Fibroblast of upper back skin (primary cell): ENCODE measurements around the gene AKAP13.
A peak's percentile ranks its signal among the peaks of the same experiment; 100 is the strongest.
"Not testable (repeated sequence)": the region's sequence is repeated elsewhere in the genome, so short reads cannot be mapped to it uniquely, and the experiment has no call there.

Experiments
- DNase-seq: peaks from one replicate; pipeline ENCODE4 v3.0.0-alpha.2; 2013

AKAP13 gene

DNA sequence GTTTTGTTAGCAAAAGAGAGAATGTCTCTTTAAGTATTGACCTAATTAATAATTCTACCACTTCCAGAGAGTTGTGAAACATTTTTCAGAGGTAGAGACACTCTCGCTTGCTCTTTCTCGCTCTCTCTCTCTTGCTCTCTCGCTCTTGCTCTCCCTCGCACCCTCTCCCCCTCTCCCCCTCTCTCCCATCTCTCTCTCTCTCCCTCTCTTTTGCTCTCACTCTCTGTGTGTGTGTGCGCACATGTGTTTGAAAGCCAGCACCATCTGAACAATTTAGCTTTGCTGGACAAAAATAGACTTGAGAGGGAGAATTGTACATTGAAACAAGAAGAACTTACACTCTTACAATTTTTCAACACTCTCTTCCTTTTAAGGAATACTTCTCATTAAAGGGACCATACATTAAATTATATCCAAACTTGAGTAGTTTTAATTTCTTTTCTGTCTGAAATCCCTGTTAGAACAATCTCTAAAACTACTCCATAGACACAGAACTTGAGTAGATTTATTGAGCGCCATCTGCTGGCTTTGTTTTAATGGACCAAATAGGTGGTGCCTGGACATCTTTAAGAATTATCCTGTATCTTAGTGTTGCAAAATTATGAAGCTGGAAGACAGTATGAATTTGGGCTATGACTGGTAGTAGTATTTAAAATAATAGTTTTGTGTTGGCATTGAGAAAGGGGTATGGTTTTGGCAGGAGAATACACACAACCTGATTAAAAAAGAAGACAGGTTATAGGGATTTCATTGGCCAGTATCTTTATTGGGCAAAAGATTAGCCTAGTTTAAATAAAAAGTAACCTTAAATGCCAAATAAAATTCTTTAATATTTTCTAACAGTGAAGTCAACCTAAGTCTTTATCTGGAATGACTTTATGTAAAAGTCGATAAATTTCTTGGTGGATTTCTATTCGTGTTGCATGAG, 124.6 kb downstream of the AKAP13 start:
- DNase-seq, result peak; percentile 68

- no peak for DNase-seq
Measured at GRCh38 chr15:85507114-85507513, 126.7 kb downstream of the AKAP13 start.

DNA sequence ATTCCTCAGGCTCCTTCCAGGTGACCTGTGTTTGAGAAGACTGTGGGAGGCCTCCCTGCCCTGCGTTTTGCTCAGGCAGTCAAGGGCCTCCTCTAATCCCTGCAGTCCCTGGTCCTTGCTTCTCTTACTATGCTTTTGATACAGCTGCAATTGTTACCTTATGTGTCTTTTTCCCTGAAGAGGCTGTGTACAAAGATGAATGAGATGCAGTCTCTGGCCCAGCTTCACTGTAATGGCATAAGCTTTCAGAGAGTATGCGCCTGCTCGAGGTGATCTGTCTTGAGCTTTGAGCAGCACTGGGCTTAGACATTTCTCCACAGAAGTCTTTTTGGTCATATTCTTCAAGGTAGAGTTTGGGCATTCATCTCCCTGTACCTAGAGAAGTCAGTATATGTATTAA, 129.6 kb downstream of the AKAP13 start:
- no peak for DNase-seq

- DNase-seq, result no peak
Measured at GRCh38 chr15:85514413-85514812, 134.0 kb downstream of the AKAP13 start.

- no peak for DNase-seq
Measured at GRCh38 chr15:85515212-85515611, 134.8 kb downstream of the AKAP13 start.

DNA sequence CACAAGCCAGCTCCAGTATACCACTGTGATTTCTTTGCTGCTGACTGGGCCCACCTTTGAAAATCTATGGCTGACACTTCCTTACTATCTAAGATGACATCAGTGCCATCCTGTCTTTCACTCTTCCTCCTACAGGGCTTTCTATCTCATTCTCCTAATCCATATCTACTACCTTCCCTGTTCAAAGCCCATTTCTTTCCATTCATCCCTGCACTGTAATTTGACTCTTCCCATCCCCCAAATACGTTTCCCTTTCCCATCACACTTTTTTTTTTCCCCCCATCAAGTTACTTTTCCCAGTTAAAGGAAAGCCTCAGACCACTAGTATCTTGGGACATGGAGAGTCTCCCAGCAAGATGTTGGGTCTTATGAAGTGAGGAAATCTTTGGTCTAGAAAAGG, 136.7 kb downstream of the AKAP13 start:
- DNase-seq, result no peak

- no peak for DNase-seq
Measured at GRCh38 chr15:85518979-85519761, 138.8 kb downstream of the AKAP13 start.

- DNase-seq, result no peak
Measured at GRCh38 chr15:85520650-85521049, 140.2 kb downstream of the AKAP13 start.

DNA sequence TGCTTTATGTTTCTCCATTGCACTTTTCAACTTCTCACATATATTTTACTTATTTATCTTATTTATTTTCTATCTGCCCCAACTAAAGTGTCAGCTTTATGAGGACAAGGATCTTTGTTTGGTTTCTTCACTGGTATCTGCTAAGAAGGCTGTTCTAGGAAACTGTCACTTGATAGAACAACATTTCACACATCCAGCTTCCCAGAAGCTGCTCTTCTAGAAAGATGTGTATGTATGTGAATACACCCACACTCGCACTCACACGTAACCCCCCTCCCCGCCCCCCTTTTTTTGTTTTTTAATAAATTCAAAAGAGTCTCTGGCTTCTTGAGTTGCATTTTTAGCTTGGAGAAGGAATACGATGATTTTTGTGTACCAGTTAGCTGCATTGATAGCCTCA, 143.1 kb downstream of the AKAP13 start:
- DNase-seq, result no peak

- DNase-seq, result no peak
Measured at GRCh38 chr15:85525755-85526154, 145.4 kb downstream of the AKAP13 start.

DNA sequence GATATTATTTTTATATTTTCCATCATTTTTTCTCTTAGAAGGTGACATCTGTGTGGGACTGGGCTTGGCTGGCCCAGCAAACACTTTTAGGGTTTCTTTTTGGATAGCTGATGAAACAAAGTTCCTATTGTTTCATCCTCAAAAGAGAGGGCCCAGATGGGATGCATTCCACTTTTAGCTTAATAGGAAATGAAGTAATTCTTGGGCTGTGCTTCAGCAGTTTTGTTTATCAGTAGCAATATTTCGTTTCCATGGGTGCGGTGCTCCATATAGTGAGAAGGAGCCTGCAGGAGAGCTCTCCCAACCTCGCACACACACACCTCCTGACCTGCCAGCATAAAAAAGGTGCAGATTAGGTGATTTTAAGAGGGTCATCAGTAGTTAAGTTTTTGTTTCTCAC, 147.5 kb downstream of the AKAP13 start:
- DNase-seq, result peak; percentile 78

GRCh38 chr15:85530079-85530478, 149.7 kb downstream of the AKAP13 start:
- no peak for DNase-seq

DNA sequence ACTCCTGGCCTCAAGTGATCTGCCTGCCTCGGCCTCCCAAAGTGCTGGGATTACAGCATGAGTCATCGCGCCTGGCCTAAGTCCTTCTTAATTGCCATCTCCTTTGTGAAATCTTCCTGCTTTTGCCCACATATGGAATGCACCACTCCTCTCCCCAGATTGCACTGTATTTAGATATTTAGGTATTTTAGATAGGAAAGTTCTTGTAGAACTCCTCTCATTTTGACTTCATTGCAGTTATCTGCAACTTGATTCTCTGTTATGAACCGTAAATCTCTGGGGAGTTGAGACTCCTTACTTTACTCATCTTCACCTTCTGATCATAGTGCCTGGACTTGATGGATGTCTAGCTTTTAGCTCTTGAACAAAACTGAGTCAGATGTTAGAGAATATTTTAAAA, 150.7 kb downstream of the AKAP13 start:
- peak; percentile 67 for DNase-seq

DNA sequence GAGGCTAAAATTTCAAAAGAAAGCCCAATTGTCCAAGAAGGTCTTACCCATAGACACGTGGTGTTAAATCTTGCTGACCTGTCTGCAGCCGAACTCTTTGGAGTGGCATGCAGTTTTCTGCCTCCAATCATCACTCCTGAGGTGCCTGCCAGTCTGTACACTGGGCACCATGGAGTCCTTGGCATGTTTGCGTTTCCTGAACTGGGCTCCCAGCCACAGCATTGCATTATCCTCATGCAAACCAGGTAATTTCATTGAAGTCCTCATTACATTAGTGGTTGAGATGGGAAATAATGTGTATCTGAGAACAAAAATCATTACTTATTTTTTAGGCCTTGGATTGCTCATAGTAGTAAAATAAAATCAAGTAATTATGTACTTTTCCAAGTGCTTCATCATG, 152.3 kb downstream of the AKAP13 start:
- DNase-seq, result no peak

DNA sequence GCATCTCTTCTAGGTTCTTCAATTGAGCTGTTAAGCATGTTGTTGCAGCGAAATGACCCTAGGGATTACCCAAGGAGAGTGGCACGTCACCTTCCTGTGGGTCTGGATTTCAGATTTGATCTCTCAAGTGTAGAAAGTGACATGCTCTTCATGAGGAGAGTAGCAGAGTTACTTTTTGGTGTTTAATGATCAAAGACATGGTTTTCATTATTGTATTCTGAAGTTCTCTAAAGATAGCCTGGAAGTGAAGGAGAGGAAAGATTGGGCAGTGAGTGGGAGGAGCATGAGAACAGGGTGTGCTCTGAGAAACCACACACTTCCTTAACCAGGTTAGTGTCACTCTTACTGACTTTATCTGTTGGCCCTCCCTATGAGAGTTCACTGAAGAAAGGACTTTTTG, 153.6 kb downstream of the AKAP13 start:
- no peak for DNase-seq

DNA sequence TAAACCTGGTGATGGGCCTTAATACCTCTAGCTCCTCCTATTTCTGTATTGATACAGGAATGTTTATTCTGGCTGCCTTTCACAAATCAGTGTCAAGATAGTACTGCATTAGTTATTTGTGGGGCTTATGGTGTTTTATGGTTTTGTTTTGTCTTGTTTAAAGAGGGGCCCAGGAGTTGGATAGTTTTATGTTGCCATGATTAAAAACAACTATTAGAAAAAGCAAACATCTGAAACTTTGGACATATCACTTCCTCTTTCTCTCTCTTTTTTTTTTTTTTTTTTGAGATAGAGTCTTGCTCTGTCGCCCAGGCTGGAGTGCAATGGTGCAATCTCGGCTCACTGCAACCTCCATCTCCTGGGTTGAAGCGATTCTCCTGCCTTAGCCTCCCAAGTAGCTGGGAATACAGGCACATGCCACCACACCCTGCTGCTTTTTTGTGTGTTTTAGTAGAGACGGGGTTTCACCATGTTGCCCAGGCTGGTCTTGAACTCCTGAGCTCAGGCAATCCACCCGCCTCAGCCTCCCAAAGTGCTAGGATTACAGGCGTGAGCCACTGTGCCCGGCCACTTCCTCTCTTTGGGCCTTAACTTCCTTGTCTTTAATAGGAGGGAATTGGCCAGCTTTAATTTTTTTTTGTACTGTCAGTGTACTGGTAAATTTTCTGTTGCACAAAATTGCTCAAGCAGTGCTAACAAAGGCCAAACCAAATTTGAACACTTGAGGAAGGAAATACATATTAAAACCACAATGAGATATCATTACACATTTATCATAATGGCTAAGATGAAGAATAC, 155.3 kb downstream of the AKAP13 start:
- not testable (repeated sequence) for DNase-seq

DNA sequence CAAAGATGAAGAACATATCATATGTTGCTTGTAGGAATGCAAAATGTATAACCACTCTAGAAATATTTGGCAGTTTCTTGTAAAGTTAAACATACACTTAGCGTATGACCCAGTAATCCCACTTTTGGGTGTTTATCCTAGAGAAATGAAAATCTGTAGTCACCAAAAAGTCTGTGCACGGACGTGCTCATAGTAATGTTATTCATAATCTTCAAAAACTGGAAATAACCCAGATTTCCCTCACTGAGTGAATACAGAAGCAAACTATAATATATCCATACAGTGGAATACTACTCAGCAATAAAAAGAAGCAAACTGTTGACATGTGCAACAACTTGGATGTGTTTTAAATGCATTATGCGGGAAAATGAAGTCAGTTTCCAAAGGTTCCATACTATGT, 155.9 kb downstream of the AKAP13 start:
- DNase-seq, result no peak

- no peak for DNase-seq
Measured at GRCh38 chr15:85539491-85539890, 159.1 kb downstream of the AKAP13 start.

- no peak for DNase-seq
Measured at GRCh38 chr15:85540085-85540797, 159.8 kb downstream of the AKAP13 start.

- no peak for DNase-seq
Measured at GRCh38 chr15:85541744-85542143, 161.3 kb downstream of the AKAP13 start.

GRCh38 chr15:85542488-85542887, 162.1 kb downstream of the AKAP13 start:
- DNase-seq, result no peak

- no peak for DNase-seq
Measured at GRCh38 chr15:85542895-85543331, 162.5 kb downstream of the AKAP13 start.
